Endothelial cell of umbilical vein (primary cell): ENCODE data around the gene MNAT1. TPM values are rescaled to one million over a fixed set of nuclear protein-coding genes. Genes with fewer than 3 reads are reported as not detected.

Source experiments
- BruUV-seq: library from RNA; stranded (reverse); fragments of 400-500 nt; replicated peaks from 2 replicates; lab custom pipeline; 2021; lab: Mats Ljungman, UMichigan
- CTCF ChIA-PET: fragments of 300-600, 350-600 bp; sonication (Branson Sonifier 250); formaldehyde crosslinking; loops from one replicate; lab custom pipeline; 2021; ENCODE audit warnings: antibody characterized with exemption, inconsistent platforms; lab: Charles Lee
- POLR2A ChIA-PET: fragments of 300-600, 350-600 bp; sonication (Branson Sonifier 250); formaldehyde crosslinking; loops from one replicate; lab custom pipeline; 2021; ENCODE audit warnings: antibody characterized with exemption, inconsistent platforms; lab: Charles Lee
- DNase-seq: peaks from one replicate; pipeline ENCODE4 v3.0.0-alpha.2; 2011; ENCODE audit warnings: low read depth, low spot score
- FAIRE-seq: peaks from 2 replicates; lab custom pipeline; 2011; peaks lifted over from hg19 to GRCh38; lab: Jason Lieb, UNC
- H2AFZ ChIP-seq: 2 replicates; pipeline ENCODE4 v1.6.0; 2012; ENCODE audit warnings: low read depth, low read length, control low read depth, inconsistent platforms
- H3K27ac ChIP-seq: 2 replicates; pipeline ENCODE4 v1.5.1; 2011; ENCODE audit warnings: low read depth, mild to moderate bottlenecking, control low read depth, low read length, moderate library complexity; ENCODE audit not compliant: insufficient read depth
- H3K27me3 ChIP-seq, 2 experiments: 2 replicates each; pipeline versions ENCODE4 v1.6.0 to v1.6.1; 2011; ENCODE audit warnings: low read length in 2 of 2, mixed read lengths in 1 of 2; ENCODE audit not compliant: control insufficient read depth in 2 of 2, insufficient read depth in 2 of 2
- H3K36me3 ChIP-seq, 2 experiments: 2 replicates in 1 of 2; 3 replicates in 1 of 2; pipeline ENCODE4 v1.5.1; 2011; ENCODE audit warnings: low read length in 2 of 2, mild to moderate bottlenecking in 1 of 2, moderate library complexity in 1 of 2; ENCODE audit not compliant: control insufficient read depth in 2 of 2, insufficient read depth in 2 of 2; ENCODE audit errors: extremely low read depth in 1 of 2
- H3K4me1 ChIP-seq: 3 replicates; pipeline ENCODE4 v1.5.1; 2011; ENCODE audit warnings: mild to moderate bottlenecking, low read length; ENCODE audit not compliant: control insufficient read depth, insufficient read depth; ENCODE audit errors: extremely low read depth
- H3K4me2 ChIP-seq: 2 replicates; pipeline ENCODE4 v1.6.1; 2011; ENCODE audit warnings: low read length, control low read depth, mixed read lengths; ENCODE audit not compliant: insufficient read depth
- H3K4me3 ChIP-seq, 3 experiments: fragments of 200-600 bp in 1 of 3; sonication (generic), shearing (Covaris generic) in 1 of 3; replicated peaks in 1 of 3; 2 replicates each; pipeline ENCODE4 v1.5.1; 2011 to 2016; ENCODE audit warnings: control low read depth in 3 of 3, low read length in 3 of 3, mild to moderate bottlenecking in 2 of 3, inconsistent platforms in 1 of 3, low read depth in 1 of 3, moderate library complexity in 1 of 3; ENCODE audit not compliant: insufficient read depth in 1 of 3
- H3K79me2 ChIP-seq: 2 replicates; pipeline ENCODE4 v1.6.0; 2012; ENCODE audit warnings: low read length, inconsistent platforms; ENCODE audit not compliant: control insufficient read depth, insufficient read depth
- H3K9ac ChIP-seq: replicated peaks from 2 replicates; pipeline ENCODE3; 2011; ENCODE audit warnings: low read length, control low read depth; ENCODE audit not compliant: insufficient read depth; ENCODE audit errors: extremely low read depth
- H3K9me1 ChIP-seq: replicated peaks from 3 replicates; pipeline ENCODE4 v1.6.0; 2011; ENCODE audit warnings: mild to moderate bottlenecking, low read length; ENCODE audit not compliant: control insufficient read depth, insufficient read depth; ENCODE audit errors: extremely low read depth
- H3K9me3 ChIP-seq: replicated peaks from 2 replicates; pipeline ENCODE4 v1.5.1; 2012; ENCODE audit warnings: low read length, inconsistent platforms; ENCODE audit not compliant: control insufficient read depth, insufficient read depth
- H4K20me1 ChIP-seq: replicated peaks from 2 replicates; pipeline ENCODE3; 2011; ENCODE audit warnings: mild to moderate bottlenecking, low read length; ENCODE audit not compliant: control insufficient read depth, insufficient read depth; ENCODE audit errors: extremely low read depth
- EZH2 ChIP-seq: IDR thresholded peaks from 2 replicates; pipeline ENCODE4 v1.6.1; 2012; ENCODE audit warnings: borderline replicate concordance, low read depth, mild to moderate bottlenecking, moderate library complexity, low read length, inconsistent platforms; ENCODE audit not compliant: severe bottlenecking
- FOS ChIP-seq: IDR thresholded peaks from 2 replicates; pipeline ENCODE4 v1.6.1; 2011; ENCODE audit warnings: mild to moderate bottlenecking, low read length, moderate library complexity, borderline replicate concordance; ENCODE audit not compliant: insufficient read depth
- GATA2 ChIP-seq: IDR thresholded peaks from 2 replicates; pipeline ENCODE4 v1.7.0; 2011; ENCODE audit warnings: low read depth, mild to moderate bottlenecking, moderate library complexity, mixed read lengths, low read length; ENCODE audit not compliant: insufficient read length, insufficient read depth
- JUN ChIP-seq: IDR thresholded peaks from 2 replicates; pipeline ENCODE4 v1.6.1; 2011; ENCODE audit warnings: borderline replicate concordance, low read depth; ENCODE audit not compliant: insufficient read length, insufficient read depth
- MYC ChIP-seq: IDR thresholded peaks from one replicate; pipeline ENCODE4 v1.6.1; 2011; ENCODE audit warnings: mild to moderate bottlenecking, low read depth, low read length
- POLR2A ChIP-seq: IDR thresholded peaks from 2 replicates; pipeline ENCODE4 v1.6.1; 2012; ENCODE audit warnings: low read depth, mild to moderate bottlenecking, control low read depth, low read length
- POLR2AphosphoS5 ChIP-seq: IDR thresholded peaks from 2 replicates; pipeline ENCODE4 v1.6.1; 2012; ENCODE audit warnings: low read depth, mild to moderate bottlenecking, control low read depth, low read length, moderate library complexity; ENCODE audit not compliant: insufficient read depth
- dilution Hi-C: fragments of 300-500 bp; cut with MboI; formaldehyde crosslinking; loops from one replicate; pipeline ENCODE4 v1.15.0; 2019; ENCODE audit warnings: low sequenced_read_pairs; ENCODE audit not compliant: extremely low pct_ligation_motif_present
- intact Hi-C: fragments of 100-400 bp; cut with micrococcal nuclease; formaldehyde crosslinking; loops from one replicate; pipeline ENCODE4 v1.10.0; 2022
- polyA plus RNA-seq, 4 experiments: library from polyadenylated mRNA; depleted of rRNA in 3 of 4; stranded (reverse) in 3 of 4; unstranded in 1 of 4; fragments of >200 nt; gene quantifications; 2 replicates each; pipeline versions ENCODE4 v1.2.1 to v1.2.3, GENCODE V29; 2011 to 2012; ENCODE audit warnings: missing spikeins in 1 of 4
- total RNA-seq: library from RNA; stranded (reverse); gene quantifications from 2 replicates; pipeline ENCODE4 v1.2.3, GENCODE V29; 2021
- TF ChIP-seq, protein P1 (sequence below), 2 donors: IDR thresholded peaks; 1 replicate in 1 of 2; 2 replicates in 1 of 2; pipeline ENCODE4 v1.5.1; 2011; ENCODE audit warnings: low read length in 2 of 2, mild to moderate bottlenecking in 2 of 2, moderate library complexity in 2 of 2, control low read depth in 1 of 2, inconsistent platforms in 1 of 2, low read depth in 1 of 2; ENCODE audit not compliant: insufficient read depth in 1 of 2; ENCODE audit errors: extremely low read depth in 1 of 2
- TF ChIP-seq, protein P2 (sequence below): IDR thresholded peaks from 2 replicates; pipeline ENCODE4 v1.6.1; 2011; ENCODE audit not compliant: insufficient read depth, insufficient read length

The MNAT1 gene
- total and polyA plus RNA-seq, 2 donors (not counting 3 experiments of a cell fraction or from before 2014, with no cell fraction given) = 35.7 to 55.7 TPM

DNA sequence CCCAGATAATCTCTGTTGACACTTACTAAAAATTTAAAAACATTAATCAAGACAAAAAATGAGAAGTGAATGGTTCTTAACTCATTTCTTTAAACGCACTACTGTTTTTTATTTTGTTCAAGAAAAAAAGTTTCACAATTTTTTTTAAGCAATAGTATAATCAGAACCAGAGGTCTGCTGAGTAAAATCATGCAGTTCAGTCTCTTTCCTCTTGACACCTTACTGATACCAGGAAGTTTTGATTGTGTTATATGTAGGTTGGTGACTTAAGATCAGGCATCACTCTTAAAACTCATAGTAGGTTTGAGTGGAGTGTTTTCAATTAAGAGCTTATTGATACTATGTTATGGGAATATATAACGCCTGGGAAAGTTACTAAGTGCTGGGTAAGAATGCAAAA, 125.0 kb downstream of the MNAT1 start:
- ChIA-PET CTCF (interaction anchor here (1.4 kb wide), 1 partner anchor 24 kb away, joined by 3 read pairs; no protein-coding TSS in a partner anchor), POLR2A (no interaction called here)
- dilution Hi-C loops (no loop called here), intact Hi-C loops (no loop called here)
- no peak for TF ChIP-seq FOS
- TF ChIP-seq GATA2 = no peak
- no peak for TF ChIP-seq POLR2AphosphoS5
- no peak for TF ChIP-seq MYC
- no peak for TF ChIP-seq EZH2
- no peak for TF ChIP-seq POLR2A
- TF ChIP-seq, protein P1, sequence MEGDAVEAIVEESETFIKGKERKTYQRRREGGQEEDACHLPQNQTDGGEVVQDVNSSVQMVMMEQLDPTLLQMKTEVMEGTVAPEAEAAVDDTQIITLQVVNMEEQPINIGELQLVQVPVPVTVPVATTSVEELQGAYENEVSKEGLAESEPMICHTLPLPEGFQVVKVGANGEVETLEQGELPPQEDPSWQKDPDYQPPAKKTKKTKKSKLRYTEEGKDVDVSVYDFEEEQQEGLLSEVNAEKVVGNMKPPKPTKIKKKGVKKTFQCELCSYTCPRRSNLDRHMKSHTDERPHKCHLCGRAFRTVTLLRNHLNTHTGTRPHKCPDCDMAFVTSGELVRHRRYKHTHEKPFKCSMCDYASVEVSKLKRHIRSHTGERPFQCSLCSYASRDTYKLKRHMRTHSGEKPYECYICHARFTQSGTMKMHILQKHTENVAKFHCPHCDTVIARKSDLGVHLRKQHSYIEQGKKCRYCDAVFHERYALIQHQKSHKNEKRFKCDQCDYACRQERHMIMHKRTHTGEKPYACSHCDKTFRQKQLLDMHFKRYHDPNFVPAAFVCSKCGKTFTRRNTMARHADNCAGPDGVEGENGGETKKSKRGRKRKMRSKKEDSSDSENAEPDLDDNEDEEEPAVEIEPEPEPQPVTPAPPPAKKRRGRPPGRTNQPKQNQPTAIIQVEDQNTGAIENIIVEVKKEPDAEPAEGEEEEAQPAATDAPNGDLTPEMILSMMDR (IDR thresholded peaks at IDR 0.05; ENCODE audit: extremely low read depth in 1 of 2, insufficient read depth in 1 of 2, low read depth in 1 of 2, low read length in 2 of 2) = no peak
- TF ChIP-seq, protein P2, sequence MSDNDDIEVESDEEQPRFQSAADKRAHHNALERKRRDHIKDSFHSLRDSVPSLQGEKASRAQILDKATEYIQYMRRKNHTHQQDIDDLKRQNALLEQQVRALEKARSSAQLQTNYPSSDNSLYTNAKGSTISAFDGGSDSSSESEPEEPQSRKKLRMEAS = no peak
- no peak for TF ChIP-seq JUN
- Histone ChIP-seq H2AFZ (no peak overlapping the region), H3K79me2 (no peaks in the 10 kb centered on the region), H3K4me1 (no peaks in the 10 kb centered on the region), H3K4me2 (no peak overlapping the region), H3K36me3 (peaks cover 0 to 3% of the 10 kb centered on the region in 2 experiments), H3K4me3 (no peak overlapping the region), H3K9me1 (no peaks in the 10 kb centered on the region), H3K9me3 (no peaks in the 10 kb centered on the region), H4K20me1 (no peaks in the 10 kb centered on the region), H3K9ac (no peak overlapping the region), H3K27ac (no peak overlapping the region), H3K27me3 (no peaks in the 10 kb centered on the region)
- no peak for DNase-seq
- no TSS peak for BruUV-seq
- FAIRE-seq = no peak
